Upper lobe of right lung (tissue), 1 donor: ENCODE results near the gene RREB1. TPM values are rescaled to one million over a fixed set of nuclear protein-coding genes. Genes with fewer than 3 reads are reported as not detected.

Experiments
- ATAC-seq: fragments of 200-7000 bp; cut with Tn5 transposase; one replicate; pipeline ENCODE4 v1.9.1; 2020; ENCODE audit warnings: mild to moderate bottlenecking, moderate library complexity
- DNase-seq: peaks from one replicate; pipeline ENCODE4 v3.0.0-alpha.2; 2020
- H3K27ac ChIP-seq: fragments of 200-600 bp; one replicate; pipeline ENCODE4 v1.8.0; 2022
- H3K27me3 ChIP-seq: fragments of 200-600 bp; one replicate; pipeline ENCODE4 v1.8.0; 2022; ENCODE audit warnings: mild to moderate bottlenecking
- H3K36me3 ChIP-seq: fragments of 200-600 bp; one replicate; pipeline ENCODE4 v1.8.0; 2022
- H3K4me1 ChIP-seq: fragments of 200-600 bp; one replicate; pipeline ENCODE4 v1.8.0; 2022
- H3K4me3 ChIP-seq: fragments of 200-600 bp; one replicate; pipeline ENCODE4 v1.8.0; 2022; ENCODE audit warnings: mild to moderate bottlenecking
- H3K9me3 ChIP-seq: fragments of 200-600 bp; one replicate; pipeline ENCODE4 v1.8.0; 2022
- intact Hi-C: fragments of 100-400 bp; cut with DNase I; formaldehyde crosslinking; loops from one replicate; pipeline ENCODE4 v1.11.0; 2022
- total RNA-seq: library from RNA; stranded (reverse); fragmentation: NEBNext Ultra II Directional; extraction: Animal tissue kit (Norgen Biotek cat#: 25700); gene quantifications from one replicate; pipeline ENCODE4 v1.2.1, GENCODE V29; 2021
- TF ChIP-seq, protein P1 (sequence below): fragments of 200-600 bp; IDR thresholded peaks from one replicate; pipeline ENCODE4 v1.8.0; 2022; ENCODE audit warnings: antibody characterized with exemption
- donor health status: DM: no; HTN: yes; CAD: no; lungs with severe emphysema.

RREB1 gene
- total RNA-seq, 1 donor from 2014 or later = 60.2 TPM

DNA sequence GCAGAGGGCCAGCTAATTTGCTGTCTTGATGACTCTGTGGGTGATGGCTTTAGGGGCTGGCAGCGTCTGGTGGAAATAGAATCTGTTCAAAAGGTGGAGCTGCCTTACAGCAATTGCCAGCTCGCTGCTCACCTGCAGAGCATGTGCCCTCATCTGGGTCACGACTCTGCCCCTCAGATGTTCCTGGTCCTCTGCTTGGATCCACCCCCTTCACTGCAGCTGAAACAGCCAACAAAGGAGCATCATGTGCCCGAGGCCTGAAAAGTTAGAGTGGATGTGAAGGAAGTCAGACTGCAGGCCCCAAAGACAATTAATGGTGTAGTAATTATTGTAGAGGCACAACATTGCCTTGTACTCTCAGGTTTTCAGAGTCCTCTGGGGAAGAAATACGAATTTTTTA is 19.9 kb downstream of the RREB1 start:
- Histone ChIP-seq H3K36me3 (peaks cover 6% of the 10 kb centered on the region), H3K4me3 (no peak overlapping the region), H3K27me3 (no peaks in the 10 kb centered on the region), H3K27ac (no peak overlapping the region), H3K4me1 (peaks cover 30% of the 10 kb centered on the region), H3K9me3 (no peaks in the 10 kb centered on the region)
- DNase-seq (no peak), ATAC-seq (no peak)
- intact Hi-C loops = no loop called here
- TF ChIP-seq, protein P1, sequence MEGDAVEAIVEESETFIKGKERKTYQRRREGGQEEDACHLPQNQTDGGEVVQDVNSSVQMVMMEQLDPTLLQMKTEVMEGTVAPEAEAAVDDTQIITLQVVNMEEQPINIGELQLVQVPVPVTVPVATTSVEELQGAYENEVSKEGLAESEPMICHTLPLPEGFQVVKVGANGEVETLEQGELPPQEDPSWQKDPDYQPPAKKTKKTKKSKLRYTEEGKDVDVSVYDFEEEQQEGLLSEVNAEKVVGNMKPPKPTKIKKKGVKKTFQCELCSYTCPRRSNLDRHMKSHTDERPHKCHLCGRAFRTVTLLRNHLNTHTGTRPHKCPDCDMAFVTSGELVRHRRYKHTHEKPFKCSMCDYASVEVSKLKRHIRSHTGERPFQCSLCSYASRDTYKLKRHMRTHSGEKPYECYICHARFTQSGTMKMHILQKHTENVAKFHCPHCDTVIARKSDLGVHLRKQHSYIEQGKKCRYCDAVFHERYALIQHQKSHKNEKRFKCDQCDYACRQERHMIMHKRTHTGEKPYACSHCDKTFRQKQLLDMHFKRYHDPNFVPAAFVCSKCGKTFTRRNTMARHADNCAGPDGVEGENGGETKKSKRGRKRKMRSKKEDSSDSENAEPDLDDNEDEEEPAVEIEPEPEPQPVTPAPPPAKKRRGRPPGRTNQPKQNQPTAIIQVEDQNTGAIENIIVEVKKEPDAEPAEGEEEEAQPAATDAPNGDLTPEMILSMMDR = no peak

DNA sequence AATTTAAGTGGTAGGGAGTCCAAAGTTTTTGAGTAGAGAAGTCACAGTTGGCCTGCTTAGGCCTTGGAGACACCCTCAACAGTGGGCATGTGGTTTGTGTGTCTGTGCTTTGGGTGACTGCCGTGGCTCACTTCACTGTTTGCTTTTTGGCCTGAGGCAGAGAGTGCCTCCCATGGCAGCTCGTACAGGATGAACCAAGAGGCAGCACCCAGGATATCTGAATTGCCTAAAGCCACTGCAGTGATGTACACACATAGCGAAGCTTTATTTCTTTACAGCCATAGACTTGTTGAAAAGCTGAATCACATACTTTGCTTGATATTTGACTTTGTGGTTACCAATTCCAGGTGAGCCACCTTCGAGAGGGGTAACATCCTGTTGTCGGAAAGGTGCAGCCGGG is 21.6 kb downstream of the RREB1 start:
- DNase-seq (no peak), ATAC-seq (no peak)
- peak overlapping the region; percentile 67 for H3K27ac ChIP-seq
- TF ChIP-seq, protein P1 = no peak
- peaks cover 26% of the 10 kb centered on the region for H3K4me1 ChIP-seq
- H3K36me3 ChIP-seq = no peaks in the 10 kb centered on the region
- no peaks in the 10 kb centered on the region for H3K27me3 ChIP-seq
- no peaks in the 10 kb centered on the region for H3K9me3 ChIP-seq
- H3K4me3 ChIP-seq = no peak overlapping the region
- intact Hi-C loops = no loop called here

DNA sequence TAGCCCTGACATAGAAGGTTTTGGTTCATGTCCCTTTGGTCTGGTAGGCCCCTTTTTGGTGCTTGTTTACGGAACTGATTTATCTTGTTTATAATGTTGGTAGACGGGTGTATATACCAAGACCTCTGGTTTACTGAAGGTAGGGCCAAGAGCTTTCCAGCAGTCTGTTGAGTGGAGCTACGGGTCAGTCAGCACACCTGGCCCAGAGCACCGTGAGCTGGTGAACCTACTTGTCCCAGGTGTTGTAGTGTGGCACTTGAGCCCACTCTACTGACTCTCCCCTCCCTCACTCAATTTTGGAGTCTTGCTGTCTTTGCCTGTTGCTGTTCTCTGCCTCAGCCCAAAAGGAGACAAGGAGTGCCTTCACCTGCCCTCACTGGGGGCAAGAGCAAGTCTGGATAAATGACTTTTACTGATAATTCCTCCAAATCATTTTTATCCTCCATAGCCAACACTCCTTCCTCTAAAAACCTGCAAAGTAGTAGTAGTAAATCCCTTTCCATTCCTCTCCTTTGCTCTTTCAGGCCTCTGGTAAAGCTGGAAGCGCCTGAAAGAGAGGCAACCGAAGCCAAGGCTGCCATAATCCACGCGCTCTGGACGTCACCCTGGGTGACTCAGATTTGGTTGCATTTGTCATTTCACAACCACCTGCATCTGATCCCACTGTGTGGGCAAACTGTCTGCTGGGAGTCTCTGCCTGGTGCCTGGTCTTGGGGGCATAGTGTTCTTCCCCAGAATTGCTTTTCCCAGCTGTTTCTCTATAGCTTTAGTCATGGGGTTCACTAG is 22.2 kb downstream of the RREB1 start:
- Histone ChIP-seq H3K27me3 (no peaks in the 10 kb centered on the region), H3K9me3 (no peaks in the 10 kb centered on the region), H3K4me3 (no peak overlapping the region), H3K27ac (peak overlapping the region; percentile 67), H3K4me1 (peaks cover 20% of the 10 kb centered on the region), H3K36me3 (no peaks in the 10 kb centered on the region)
- DNase-seq (peak; percentile 74), ATAC-seq (peak; percentile 89)
- intact Hi-C loops = no loop called here
- TF ChIP-seq, protein P1 = no peak

DNA sequence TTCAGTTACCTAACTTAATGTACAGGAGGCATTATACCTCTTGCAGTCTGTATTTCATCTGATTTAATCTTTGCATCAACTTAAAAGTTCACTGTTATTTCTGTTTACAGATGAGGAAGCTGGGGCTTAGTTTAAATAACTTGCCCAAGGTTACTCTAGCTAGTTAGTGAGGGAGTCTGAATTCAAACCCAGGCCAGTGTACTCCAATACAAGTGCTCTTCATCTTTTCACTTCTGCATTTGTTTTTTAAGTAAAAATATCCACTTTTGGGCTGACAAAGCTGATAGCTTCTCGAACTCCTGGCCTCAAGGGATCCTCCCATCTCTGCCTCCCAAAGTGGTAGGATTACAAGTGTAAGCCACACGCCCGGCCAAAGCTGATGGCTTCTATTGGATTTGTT is 23.6 kb downstream of the RREB1 start:
- Histone ChIP-seq H3K27ac (no peak overlapping the region), H3K27me3 (no peaks in the 10 kb centered on the region), H3K4me1 (peaks cover 12% of the 10 kb centered on the region), H3K36me3 (no peaks in the 10 kb centered on the region), H3K9me3 (no peaks in the 10 kb centered on the region), H3K4me3 (no peak overlapping the region)
- DNase-seq = no peak
- TF ChIP-seq, protein P1 = no peak
- intact Hi-C loops = no loop called here
- no peak for ATAC-seq

DNA sequence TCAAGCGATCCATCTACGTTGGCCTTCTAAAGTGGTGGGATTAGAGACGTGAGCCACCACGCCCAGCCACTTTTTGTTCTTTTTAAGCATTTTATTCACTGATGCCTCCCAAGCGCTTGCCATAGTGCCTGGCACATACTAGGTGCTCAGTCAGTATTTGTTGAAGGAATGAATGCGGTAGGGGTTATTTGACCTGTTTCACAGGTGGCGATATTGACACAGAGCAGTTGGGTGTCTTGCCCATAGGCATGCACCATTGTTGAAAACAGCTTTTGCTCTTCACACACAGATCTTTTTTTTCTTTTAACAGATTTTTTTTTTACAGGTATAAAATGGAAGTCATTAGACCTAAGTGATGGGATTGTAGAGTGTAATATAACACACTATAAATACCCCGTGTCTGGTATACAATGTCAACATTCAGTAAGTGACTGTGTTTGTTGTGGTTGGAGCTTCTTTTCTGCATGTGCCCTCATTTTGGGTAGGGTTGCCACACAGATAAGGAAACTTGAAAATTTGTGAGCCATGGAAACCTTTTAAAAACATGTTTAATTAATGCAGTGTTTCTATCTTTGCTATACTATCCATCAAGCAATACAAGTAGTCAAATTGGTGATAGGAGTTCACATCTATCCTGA is 24.8 kb downstream of the RREB1 start:
- Histone ChIP-seq H3K27ac (no peak overlapping the region), H3K36me3 (no peaks in the 10 kb centered on the region), H3K9me3 (no peaks in the 10 kb centered on the region), H3K27me3 (no peaks in the 10 kb centered on the region), H3K4me3 (no peak overlapping the region), H3K4me1 (peaks cover 18% of the 10 kb centered on the region)
- TF ChIP-seq, protein P1 = no peak
- intact Hi-C loops = no loop called here
- DNase-seq (no peak), ATAC-seq (no peak)
